Body of pancreas (tissue), 4 donors: Measurements from ENCODE around the gene RSRC1. TPM values are rescaled to one million over a fixed set of nuclear protein-coding genes. Genes with fewer than 3 reads are reported as not detected.

Source experiments
- ATAC-seq: fragments of 150-250 bp; one replicate; pipeline ENCODE4 v1.9.1; 2016
- DNase-seq, 4 donors: peaks; one replicate each; pipeline ENCODE4 v3.0.0-alpha.2; 2019
- H3K27ac ChIP-seq, 4 donors: fragments of 200-600 bp; sonication (generic); 1 replicate in 3 of 4; 2 replicates in 1 of 4; pipeline versions ENCODE4 v1.5.1 to v1.6.1; 2016 to 2019; ENCODE audit warnings: mild to moderate bottlenecking in 1 of 4, mixed read lengths in 1 of 4, moderate library complexity in 1 of 4
- H3K27me3 ChIP-seq, 2 donors: fragments of 200-600 bp; sonication (generic); one replicate each; pipeline ENCODE4 v1.6.0; 2016; ENCODE audit warnings: mild to moderate bottlenecking in 1 of 2
- H3K36me3 ChIP-seq, 2 donors: fragments of 200-600 bp; sonication (generic); replicated peaks in 1 of 2; 2 replicates each; pipeline ENCODE4 v1.5.1; 2016; ENCODE audit warnings: low read depth in 2 of 2; ENCODE audit not compliant: insufficient read depth in 1 of 2
- H3K4me1 ChIP-seq: fragments of 200-600 bp; sonication (generic); one replicate; pipeline ENCODE4 v1.6.0; 2016
- H3K4me3 ChIP-seq, 2 donors: fragments of 200-600 bp; sonication (generic); 1 replicate in 1 of 2; 2 replicates in 1 of 2; pipeline ENCODE4 v1.5.1; 2016 to 2019
- H3K9me3 ChIP-seq, 3 donors: fragments of 200-600 bp; sonication (generic); 1 replicate in 2 of 3; 2 replicates in 1 of 3; pipeline ENCODE4 v1.5.1; 2016
- CTCF ChIP-seq, 7 experiments: fragments of 450-650 bp in 4 of 7; fragments of 200-600 bp in 3 of 7; sonication (generic) in 3 of 7; IDR thresholded peaks; one replicate each; pipeline ENCODE4 v1.5.1; 2016 to 2019; ENCODE audit warnings: antibody characterized with exemption in 7 of 7
- POLR2A ChIP-seq, 3 donors: fragments of 450-650 bp; IDR thresholded peaks; one replicate each; pipeline ENCODE4 v1.6.1; 2016; ENCODE audit warnings: antibody characterized with exemption in 3 of 3, mild to moderate bottlenecking in 2 of 3
- WGBS, 2 donors: methylation state at CpG; one replicate each; pipeline ENCODE4 v1.1.5; 2017; 5-methylcytosine and 5-hydroxymethylcytosine counted together
- intact Hi-C: fragments of 100-400 bp; cut with DNase I; formaldehyde crosslinking; loops from one replicate; pipeline ENCODE4 v1.15.1; 2023
- total RNA-seq, 2 donors: library from RNA; depleted of rRNA; stranded (reverse); fragments of >200 nt; gene quantifications; one replicate each; pipeline ENCODE4 v1.1.0, GENCODE V29; 2016

The RSRC1 gene
- total RNA-seq, 2 donors from 2014 or later: 18.5 to 21.5 TPM

- Histone ChIP-seq H3K9me3 (no peaks in the 10 kb centered on the region), H3K4me3 (no peak overlapping the region), H3K27ac (no peak overlapping the region), H3K36me3 (no peaks in the 10 kb centered on the region), H3K4me1 (peaks cover 7% of the 10 kb centered on the region), H3K27me3 (no peaks in the 10 kb centered on the region)
- TF ChIP-seq POLR2A (IDR thresholded peaks at IDR 0.05) (no peak), CTCF (IDR thresholded peaks at IDR 0.05) (no peak)
- ATAC-seq: no peak
- 85 to 90% methylated on average over 15 to 16 of the region's 16 CpGs for WGBS, 2 donors
- intact Hi-C loops: no loop called here
- no peak for DNase-seq
These were observed 462.3 kb downstream of the RSRC1 start for GRCh38 chr3:158571969-158572765.

- intact Hi-C loops: no loop called here
- Histone ChIP-seq H3K27ac (no peak overlapping the region), H3K9me3 (no peaks in the 10 kb centered on the region), H3K36me3 (no peaks in the 10 kb centered on the region), H3K4me3 (no peak overlapping the region), H3K4me1 (peaks cover 7% of the 10 kb centered on the region), H3K27me3 (no peaks in the 10 kb centered on the region)
- DNase-seq (no peak), ATAC-seq (no peak)
- 86% methylated on average over 8 of the region's 8 CpGs for WGBS, 2 donors
- no peak for TF ChIP-seq POLR2A (IDR thresholded peaks at IDR 0.05)
- no peak for TF ChIP-seq CTCF (IDR thresholded peaks at IDR 0.05)
These were observed 462.8 kb downstream of the RSRC1 start for GRCh38 chr3:158572766-158573060.

- ATAC-seq (no peak), DNase-seq (no peak)
- Histone ChIP-seq H3K4me3 (no peak overlapping the region), H3K4me1 (peaks cover 7% of the 10 kb centered on the region), H3K27me3 (no peaks in the 10 kb centered on the region), H3K36me3 (no peaks in the 10 kb centered on the region), H3K9me3 (no peaks in the 10 kb centered on the region), H3K27ac (no peak overlapping the region)
- intact Hi-C loops: no loop called here
- WGBS, 2 donors: 88 to 90% methylated on average over 7 of the region's 7 CpGs
- TF ChIP-seq CTCF (IDR thresholded peaks at IDR 0.05): no peak
- TF ChIP-seq POLR2A (IDR thresholded peaks at IDR 0.05): no peak
These were observed 463.8 kb downstream of the RSRC1 start for GRCh38 chr3:158573714-158574113.

GRCh38 chr3:158574646-158575045 lies 464.8 kb downstream of the RSRC1 start:
- 47 to 65% methylated on average over 1 of the region's 1 CpG for WGBS, 2 donors

More at GRCh38 chr3:158574646-158575045, 464.8 kb downstream of the RSRC1 start:
- ATAC-seq: no peak
- H3K9me3 ChIP-seq: no peaks in the 10 kb centered on the region
- H3K4me3 ChIP-seq: no peak overlapping the region
- H3K27ac ChIP-seq: no peak overlapping the region
- intact Hi-C loops: no loop called here
- no peak for TF ChIP-seq POLR2A (IDR thresholded peaks at IDR 0.05)
- no peak for TF ChIP-seq CTCF (IDR thresholded peaks at IDR 0.05)
- peaks cover 7% of the 10 kb centered on the region for H3K4me1 ChIP-seq
- no peaks in the 10 kb centered on the region for H3K27me3 ChIP-seq
- DNase-seq: no peak
- no peaks in the 10 kb centered on the region for H3K36me3 ChIP-seq
